HG02973 (cell line): ENCODE results near the gene KIAA0586.

Experiments used
- ATAC-seq: cut with Tn5 transposase; IDR thresholded peaks from one replicate; pipeline ENCODE4 v1.9.1; 2021; ENCODE audit warnings: moderate library complexity; ENCODE audit not compliant: unreplicated experiment

Gene KIAA0586

DNA sequence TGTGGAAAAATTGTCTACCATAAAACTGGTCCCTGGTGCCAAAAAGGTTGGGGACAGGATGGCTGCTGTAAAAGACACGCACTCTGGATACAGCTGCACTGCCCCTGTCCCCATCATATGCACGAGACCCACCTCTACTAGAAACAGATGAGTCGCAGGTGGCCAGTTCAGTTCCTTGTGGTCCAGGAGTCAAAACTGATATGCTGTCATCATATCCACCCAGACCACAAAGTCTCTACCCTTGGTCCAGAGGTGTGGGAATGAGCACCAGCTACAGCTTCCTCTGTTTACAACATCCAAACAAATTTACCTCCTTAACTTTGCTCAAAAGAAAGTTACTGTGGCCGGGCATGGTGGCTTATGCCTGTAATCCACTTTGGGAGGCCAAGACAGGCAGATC, 166.5 kb downstream of the KIAA0586 start:
- ATAC-seq = no peak

DNA sequence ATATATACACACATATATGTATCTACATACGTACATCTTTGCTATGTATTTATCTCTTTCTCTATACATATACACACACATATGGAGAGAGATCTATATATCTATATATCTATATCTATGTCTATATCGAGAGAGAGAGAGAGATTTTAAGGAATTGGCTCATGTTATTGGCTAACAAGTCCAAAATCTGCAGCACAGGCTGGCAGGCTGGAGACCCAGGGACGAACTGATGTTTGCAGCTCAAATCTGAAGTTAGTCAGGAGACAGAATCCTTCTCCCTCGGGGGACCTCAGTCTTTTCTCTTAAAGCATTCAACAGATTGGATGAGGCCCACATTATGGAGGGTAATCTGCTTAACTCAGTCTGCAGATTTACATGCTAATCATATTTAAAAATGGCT, 169.5 kb downstream of the KIAA0586 start:
- ATAC-seq = no peak

DNA sequence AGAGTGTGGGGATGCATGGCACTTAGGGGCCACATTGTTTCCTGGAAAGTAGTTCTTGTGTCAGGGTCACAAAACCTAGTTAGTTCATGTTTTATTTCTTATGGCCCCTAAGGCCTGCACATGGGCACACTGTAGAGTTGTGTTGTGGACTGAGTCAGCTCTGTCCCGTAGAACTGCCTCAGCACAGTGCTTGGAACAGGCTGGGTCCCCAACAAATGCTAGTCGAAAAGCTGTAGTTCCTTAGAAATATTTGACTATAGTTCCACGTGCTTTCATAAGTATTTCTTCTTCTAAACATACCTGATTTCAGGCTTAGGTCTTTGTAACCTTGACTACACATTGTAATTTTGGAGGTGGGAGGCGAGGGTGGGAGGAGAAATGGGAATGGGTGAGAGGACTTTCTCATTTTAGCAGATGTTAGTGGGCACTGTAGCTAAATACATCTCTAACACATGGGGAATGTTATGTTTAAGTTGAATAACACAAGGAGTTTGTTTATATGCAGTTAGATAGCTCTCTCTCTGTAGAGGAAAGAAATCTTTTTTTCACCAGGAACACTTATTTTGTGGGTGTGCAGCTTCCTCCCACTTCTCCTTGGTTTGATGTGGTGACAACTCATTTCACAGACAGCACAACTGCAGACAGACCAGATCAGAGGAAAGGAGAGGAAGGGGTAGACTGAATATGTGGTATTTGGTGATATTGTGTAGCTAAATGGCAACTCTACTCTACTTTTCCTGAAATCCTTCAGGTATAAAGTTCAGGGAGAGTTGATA, 170.7 kb downstream of the KIAA0586 start:
- no peak for ATAC-seq

DNA sequence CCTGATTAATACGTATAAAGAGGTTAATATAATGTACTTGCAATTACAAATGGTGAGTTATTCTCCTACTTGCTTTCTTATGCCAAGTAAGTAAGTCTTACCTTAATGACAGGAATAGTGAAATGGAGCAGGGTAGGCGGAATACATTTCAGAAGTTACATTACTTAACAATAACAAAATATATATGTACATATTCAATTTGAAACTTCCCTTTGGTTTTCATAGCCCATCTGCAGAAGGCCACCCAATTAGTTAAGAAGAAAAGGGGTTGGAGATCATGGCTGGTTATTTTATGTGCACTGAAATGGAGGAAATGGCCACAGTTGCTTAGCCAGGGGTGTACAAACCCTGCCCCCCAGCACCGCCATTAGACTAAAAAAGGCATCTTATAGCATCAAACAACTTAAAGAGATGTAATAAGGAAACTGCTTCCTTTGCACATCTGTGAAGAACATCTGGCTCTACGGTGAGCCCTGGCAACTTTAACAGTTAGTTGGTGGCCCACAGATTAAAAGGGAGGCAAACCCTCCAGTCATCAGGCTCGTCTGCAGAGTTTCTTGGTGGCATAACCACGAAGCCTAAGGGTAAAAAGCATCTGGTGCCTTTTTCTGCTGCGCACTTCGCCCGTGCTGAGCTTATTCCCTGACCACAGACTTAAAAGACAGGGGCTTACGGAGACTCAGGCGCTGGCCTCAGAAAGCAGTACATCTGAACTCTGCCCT, 171.4 kb downstream of the KIAA0586 start:
- no peak for ATAC-seq

DNA sequence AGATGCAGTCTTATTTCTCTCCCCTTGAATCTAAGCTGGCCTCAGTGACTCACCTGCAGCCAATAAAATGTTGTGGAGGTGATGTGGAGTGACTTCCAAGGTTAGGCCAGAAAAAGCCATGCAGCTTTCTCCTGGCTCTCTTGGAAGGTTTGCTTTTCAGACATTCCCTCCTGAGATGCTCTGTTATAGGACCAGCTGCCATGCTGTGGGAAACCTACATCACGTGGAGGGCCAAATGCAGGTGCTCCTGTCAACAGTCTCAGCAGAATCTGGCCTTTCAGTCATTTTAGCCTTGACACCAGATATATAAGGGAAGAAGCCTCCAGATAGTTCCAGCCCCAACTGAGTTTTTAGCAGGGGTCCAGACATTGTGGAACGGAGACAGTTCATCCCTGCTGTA, 172.2 kb downstream of the KIAA0586 start:
- ATAC-seq = no peak
